A673 (cell line): Measurements from ENCODE around the gene ZNF778. TPM values are rescaled to one million over a fixed set of nuclear protein-coding genes. Genes with fewer than 3 reads are reported as not detected.

Experiments used
- BruUV-seq: library from RNA; stranded (reverse); fragments of 400-500 nt; replicated peaks from 2 replicates; lab custom pipeline; 2021; lab: Mats Ljungman, UMichigan
- CTCF ChIA-PET: fragments of 300-600 bp; sonication (Branson Sonifier 250); formaldehyde crosslinking; loops from one replicate; lab custom pipeline; 2022; ENCODE audit warnings: antibody characterized with exemption; lab: Charles Lee
- POLR2A ChIA-PET: fragments of 300-600 bp; sonication (Branson Sonifier 250); formaldehyde crosslinking; loops from one replicate; lab custom pipeline; 2022; ENCODE audit warnings: antibody characterized with exemption; ENCODE audit not compliant: low non-redundant PET; lab: Charles Lee
- DNase-seq: peaks from one replicate; pipeline ENCODE4 v3.0.0-alpha.2; 2015; ENCODE audit warnings: low spot score
- H3K27ac ChIP-seq: fragments of 200-600 bp; sonication (generic); 2 replicates; pipeline ENCODE4 v1.5.1; 2016; ENCODE audit warnings: mixed run types, low read depth, mild to moderate bottlenecking, mixed read lengths, antibody characterized with exemption, low read length; ENCODE audit not compliant: poor library complexity, severe bottlenecking
- H3K27me3 ChIP-seq: fragments of 200-600 bp; sonication (generic); replicated peaks from 2 replicates; pipeline ENCODE4 v1.6.1; 2017; ENCODE audit warnings: mixed run types, low read depth, mild to moderate bottlenecking, mixed read lengths, antibody characterized with exemption, low read length; ENCODE audit not compliant: insufficient read depth, poor library complexity
- H3K36me3 ChIP-seq: fragments of 200-600 bp; sonication (generic); 2 replicates; pipeline ENCODE4 v1.6.1; 2016; ENCODE audit warnings: mixed run types, mild to moderate bottlenecking, mixed read lengths, antibody characterized with exemption, low read length; ENCODE audit not compliant: insufficient read depth, poor library complexity, severe bottlenecking
- H3K4me1 ChIP-seq: fragments of 200-600 bp; sonication (generic); 2 replicates; pipeline ENCODE4 v1.6.1; 2017; ENCODE audit warnings: mixed run types, mild to moderate bottlenecking, mixed read lengths, antibody characterized with exemption, low read length; ENCODE audit not compliant: insufficient read depth, poor library complexity, severe bottlenecking
- H3K4me3 ChIP-seq: fragments of 200-600 bp; sonication (generic); 2 replicates; pipeline ENCODE4 v1.5.1; 2016; ENCODE audit warnings: low read depth, mixed run types, mild to moderate bottlenecking, mixed read lengths, low read length; ENCODE audit not compliant: poor library complexity, severe bottlenecking
- H3K9me3 ChIP-seq: fragments of 200-600 bp; sonication (generic); 2 replicates; pipeline ENCODE4 v1.6.1; 2016; ENCODE audit warnings: mixed run types, low read depth, mild to moderate bottlenecking, mixed read lengths, antibody characterized with exemption, low read length; ENCODE audit not compliant: poor library complexity, severe bottlenecking
- CTCF ChIP-seq: fragments of 300-800, 200-600 bp; sonication (generic); conservative IDR thresholded peaks from 2 replicates; pipeline ENCODE4 v1.5.1; 2017; ENCODE audit warnings: low read depth, mild to moderate bottlenecking, antibody characterized with exemption, low read length, moderate library complexity, mixed read lengths
- EZH2 ChIP-seq: fragments of 200-600 bp; sonication (generic); IDR thresholded peaks from 2 replicates; pipeline ENCODE4 v1.6.1; 2017; ENCODE audit warnings: borderline replicate concordance, low read depth, mild to moderate bottlenecking, mixed read lengths, antibody characterized with exemption, low read length; ENCODE audit not compliant: poor library complexity, severe bottlenecking
- intact Hi-C: fragments of 100-400 bp; cut with micrococcal nuclease; formaldehyde crosslinking; loops from one replicate; pipeline ENCODE4 v1.10.0; 2022; ENCODE audit not compliant: unreplicated experiment
- total RNA-seq: library from RNA; stranded (reverse); gene quantifications from 2 replicates; pipeline ENCODE4 v1.2.3, GENCODE V29; 2021

Gene ZNF778
- total RNA-seq, 1 experiment from 2014 or later: 14.0 TPM

GRCh38 chr16:89172528-89173173, 44.9 kb upstream of the ZNF778 start:
- H3K27ac ChIP-seq: no peak overlapping the region
- intact Hi-C loops: loop anchor here (5.0 kb wide), 1 partner anchor 360 kb away; the partner anchor contains the start of gene APRT
- ChIA-PET CTCF (no interaction called here), POLR2A (no interaction called here)
- peaks cover 4% of the 10 kb centered on the region for H3K4me1 ChIP-seq
- no peaks in the 10 kb centered on the region for H3K27me3 ChIP-seq
- TF ChIP-seq EZH2: no peak
- no peak for TF ChIP-seq CTCF
- no peaks in the 10 kb centered on the region for H3K9me3 ChIP-seq
- H3K4me3 ChIP-seq: no peak overlapping the region
- no peaks in the 10 kb centered on the region for H3K36me3 ChIP-seq
- no TSS peak for BruUV-seq
- no peak for DNase-seq

GRCh38 chr16:89173174-89173921, 44.2 kb upstream of the ZNF778 start:
- no peaks in the 10 kb centered on the region for H3K27me3 ChIP-seq
- no peaks in the 10 kb centered on the region for H3K36me3 ChIP-seq
- no peak overlapping the region for H3K27ac ChIP-seq
- H3K9me3 ChIP-seq: no peaks in the 10 kb centered on the region
- H3K4me3 ChIP-seq: no peak overlapping the region
- no TSS peak for BruUV-seq
- H3K4me1 ChIP-seq: peaks cover 4% of the 10 kb centered on the region
- TF ChIP-seq EZH2 (no peak), CTCF (no peak)
- POLR2A ChIA-PET: no interaction called here
- DNase-seq: no peak
- CTCF ChIA-PET: no interaction called here
- intact Hi-C loops: loop anchor here (5.0 kb wide), 1 partner anchor 361 kb away; the partner anchor contains the start of gene APRT

- DNase-seq: no peak
- Histone ChIP-seq H3K27ac (no peak overlapping the region), H3K27me3 (no peaks in the 10 kb centered on the region), H3K36me3 (no peaks in the 10 kb centered on the region), H3K4me1 (peaks cover 4% of the 10 kb centered on the region), H3K9me3 (no peaks in the 10 kb centered on the region), H3K4me3 (no peak overlapping the region)
- no TSS peak for BruUV-seq
- CTCF ChIA-PET: no interaction called here
- intact Hi-C loops: loop anchor here (5.0 kb wide), 1 partner anchor 362 kb away; the partner anchor contains the start of gene APRT
- POLR2A ChIA-PET: no interaction called here
- TF ChIP-seq EZH2: no peak
- no peak for TF ChIP-seq CTCF
These were observed 43.3 kb upstream of the ZNF778 start for GRCh38 chr16:89174055-89174827.
